ENCODE results near the gene ZNF454. TPM values are rescaled to one million over a fixed set of nuclear protein-coding genes. Genes with fewer than 3 reads are reported as not detected.

The ZNF454 gene
- total RNA-seq, 1 experiment from 2014 or later, result not detected

DNA sequence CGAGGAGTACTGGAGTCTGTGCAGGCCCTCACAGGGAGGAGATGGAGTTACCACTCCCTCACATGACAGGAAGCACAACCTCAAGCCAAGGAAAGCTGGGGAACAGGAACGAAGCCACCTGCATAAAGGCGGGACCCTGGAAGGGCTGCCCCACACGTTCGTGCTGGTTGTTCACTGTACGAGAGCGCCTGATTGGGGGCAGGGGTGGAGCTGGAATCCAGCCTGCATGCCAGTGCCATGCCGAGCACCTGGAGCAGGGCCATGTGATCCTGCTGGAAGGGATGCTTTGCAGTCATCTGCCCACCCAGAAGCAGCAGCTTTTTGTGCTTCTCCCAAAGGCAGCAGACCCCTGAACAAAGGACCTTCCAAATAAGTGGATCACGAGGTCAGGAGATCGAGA, 42.7 kb downstream of the ZNF454 start:
- Mint-ChIP-seq H3K27me3 (ENCODE audit: insufficient read depth, unreplicated experiment) (no peaks in the 10 kb centered on the region), H3K36me3 (ENCODE audit: insufficient read depth, unreplicated experiment) (no peaks in the 10 kb centered on the region), H3K27ac (ENCODE audit: unreplicated experiment) (no peak overlapping the region), H3K4me1 (ENCODE audit: low read depth, unreplicated experiment) (no peaks in the 10 kb centered on the region), H3K4me3 (ENCODE audit: unreplicated experiment) (no peak overlapping the region), H3K9me3 (ENCODE audit: unreplicated experiment) (peaks cover 49% of the 10 kb centered on the region)
- Histone ChIP-seq H3K9me3 (peaks cover 26% of the 10 kb centered on the region; the same call in 1 of the 2 replicates), H3K4me1 (no peaks in the 10 kb centered on the region), H3K27me3 (replicated peaks; ENCODE audit: control insufficient read depth, insufficient read depth, low read length) (no peaks in the 10 kb centered on the region), H3K36me3 (ENCODE audit: control insufficient read depth, insufficient read depth, low read length) (no peaks in the 10 kb centered on the region), H3K4me3 (ENCODE audit: low read depth, low read length) (no peak overlapping the region)
- ChIA-PET CTCF (no interaction called here), POLR2A (no interaction called here)
- BruUV-seq (replicated peaks), result no TSS peak
- TF ChIP-seq, protein P1, sequence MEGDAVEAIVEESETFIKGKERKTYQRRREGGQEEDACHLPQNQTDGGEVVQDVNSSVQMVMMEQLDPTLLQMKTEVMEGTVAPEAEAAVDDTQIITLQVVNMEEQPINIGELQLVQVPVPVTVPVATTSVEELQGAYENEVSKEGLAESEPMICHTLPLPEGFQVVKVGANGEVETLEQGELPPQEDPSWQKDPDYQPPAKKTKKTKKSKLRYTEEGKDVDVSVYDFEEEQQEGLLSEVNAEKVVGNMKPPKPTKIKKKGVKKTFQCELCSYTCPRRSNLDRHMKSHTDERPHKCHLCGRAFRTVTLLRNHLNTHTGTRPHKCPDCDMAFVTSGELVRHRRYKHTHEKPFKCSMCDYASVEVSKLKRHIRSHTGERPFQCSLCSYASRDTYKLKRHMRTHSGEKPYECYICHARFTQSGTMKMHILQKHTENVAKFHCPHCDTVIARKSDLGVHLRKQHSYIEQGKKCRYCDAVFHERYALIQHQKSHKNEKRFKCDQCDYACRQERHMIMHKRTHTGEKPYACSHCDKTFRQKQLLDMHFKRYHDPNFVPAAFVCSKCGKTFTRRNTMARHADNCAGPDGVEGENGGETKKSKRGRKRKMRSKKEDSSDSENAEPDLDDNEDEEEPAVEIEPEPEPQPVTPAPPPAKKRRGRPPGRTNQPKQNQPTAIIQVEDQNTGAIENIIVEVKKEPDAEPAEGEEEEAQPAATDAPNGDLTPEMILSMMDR (IDR thresholded peaks at IDR 0.05; ENCODE audit: insufficient read depth in 1 of 2, low read depth in 1 of 2, low read length in 1 of 2, severe bottlenecking in 1 of 2, unreplicated experiment in 1 of 2), result no peak
- DNase-seq, result no peak
- intact Hi-C loops (cut with micrococcal nuclease; ENCODE audit: unreplicated experiment), result no loop called here

DNA sequence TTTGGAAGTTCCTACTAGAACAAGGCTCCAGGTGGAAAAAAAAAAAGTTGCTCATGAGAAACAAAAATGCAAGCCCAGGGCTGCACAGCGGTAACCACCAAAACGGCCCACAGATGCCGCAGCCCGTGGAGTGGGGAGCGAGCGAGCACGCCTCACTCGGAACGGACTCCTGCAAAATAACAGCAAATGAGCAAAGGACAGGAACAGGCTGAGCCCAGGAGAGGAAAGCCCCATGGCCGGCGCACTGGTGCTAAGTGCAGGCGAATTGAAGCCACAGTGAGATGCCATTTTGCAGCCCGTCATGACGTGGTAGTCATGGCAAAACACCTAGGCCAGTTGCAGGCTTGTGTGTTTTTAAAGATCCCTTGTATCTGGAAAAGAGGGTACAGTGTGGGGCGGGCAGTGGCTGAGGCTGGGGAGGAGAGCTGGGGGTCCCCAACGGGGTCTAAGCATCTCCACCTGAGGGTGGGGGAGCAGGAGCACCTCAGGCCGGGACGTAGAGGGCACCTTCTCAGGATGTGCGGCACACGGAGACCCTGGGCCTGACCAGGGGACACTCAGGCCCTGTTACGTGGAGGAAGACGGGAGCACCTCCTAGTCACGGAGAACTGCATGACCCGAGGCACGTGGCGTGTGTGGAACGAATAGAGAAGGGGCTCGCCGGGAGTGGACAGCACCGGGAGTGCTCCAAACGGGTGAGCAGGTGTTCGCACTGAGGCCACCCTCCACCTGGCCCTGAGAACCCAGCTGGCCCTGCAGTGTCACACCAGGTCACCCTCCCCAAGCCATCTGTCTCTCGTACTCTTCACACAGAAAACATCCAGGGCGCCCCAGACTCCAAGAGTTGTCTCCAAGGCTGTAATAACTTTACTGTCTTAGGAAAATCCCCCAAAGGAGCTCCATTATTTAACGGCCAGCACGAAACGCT, 43.4 kb downstream of the ZNF454 start:
- peaks cover 23% of the 10 kb centered on the region; the same call in 1 of the 2 replicates for H3K9me3 ChIP-seq
- no peak overlapping the region for H3K4me3 ChIP-seq (ENCODE audit: low read depth, low read length)
- CTCF ChIA-PET, result no interaction called here
- POLR2A ChIA-PET, result interaction anchor here (0.6 kb wide), 1 partner anchor 266 kb away, joined by 4 read pairs; no protein-coding TSS in a partner anchor
- no peaks in the 10 kb centered on the region for H3K27me3 Mint-ChIP-seq (ENCODE audit: insufficient read depth, unreplicated experiment)
- TF ChIP-seq, protein P1 (IDR thresholded peaks at IDR 0.05; ENCODE audit: insufficient read depth in 1 of 2, low read depth in 1 of 2, low read length in 1 of 2, severe bottlenecking in 1 of 2, unreplicated experiment in 1 of 2), result no peak
- no peak overlapping the region for H3K4me3 Mint-ChIP-seq (ENCODE audit: unreplicated experiment)
- no peaks in the 10 kb centered on the region for H3K27me3 ChIP-seq (replicated peaks; ENCODE audit: control insufficient read depth, insufficient read depth, low read length)
- no peaks in the 10 kb centered on the region for H3K4me1 Mint-ChIP-seq (ENCODE audit: low read depth, unreplicated experiment)
- no peak overlapping the region for H3K27ac Mint-ChIP-seq (ENCODE audit: unreplicated experiment)
- no peaks in the 10 kb centered on the region for H3K36me3 ChIP-seq (ENCODE audit: control insufficient read depth, insufficient read depth, low read length)
- peaks cover 42% of the 10 kb centered on the region for H3K9me3 Mint-ChIP-seq (ENCODE audit: unreplicated experiment)
- no TSS peak for BruUV-seq (replicated peaks)
- H3K36me3 Mint-ChIP-seq (ENCODE audit: insufficient read depth, unreplicated experiment), result no peaks in the 10 kb centered on the region
- intact Hi-C loops (cut with micrococcal nuclease; ENCODE audit: unreplicated experiment), result no loop called here
- H3K4me1 ChIP-seq, result no peaks in the 10 kb centered on the region
- no peak for DNase-seq

DNA sequence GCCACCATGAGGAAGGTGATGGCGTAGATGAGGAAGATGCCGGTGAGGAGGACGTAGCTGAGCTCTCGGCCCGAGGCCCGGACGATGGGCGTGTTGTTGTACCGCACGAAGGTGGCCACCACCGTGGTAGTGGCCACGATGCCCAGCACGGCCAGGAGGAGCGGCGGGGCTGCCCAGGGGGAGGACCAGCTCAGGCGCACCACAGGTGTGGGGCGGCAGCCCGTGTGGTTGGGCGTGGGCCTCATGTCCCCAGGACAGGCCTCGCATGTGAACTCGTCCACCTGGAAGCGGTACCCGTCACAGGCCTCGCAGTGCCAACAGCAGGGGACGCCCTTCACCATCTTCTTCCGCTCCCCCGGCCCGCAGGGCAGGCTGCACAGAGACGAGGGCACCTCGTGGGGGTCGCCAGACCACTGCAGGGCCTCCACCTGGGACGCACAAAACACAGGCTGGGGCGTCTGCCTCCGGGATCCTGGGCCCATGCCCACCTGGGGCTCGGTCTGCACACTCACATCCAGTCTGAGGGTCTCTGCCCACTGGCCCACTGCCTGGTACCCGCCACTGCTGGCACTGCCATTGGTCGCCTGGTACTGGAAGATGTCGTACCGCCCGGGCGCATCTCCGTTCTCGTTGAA, 45.4 kb downstream of the ZNF454 start:
- H3K4me3 Mint-ChIP-seq (ENCODE audit: unreplicated experiment), result no peak overlapping the region
- no peak overlapping the region for H3K27ac Mint-ChIP-seq (ENCODE audit: unreplicated experiment)
- no peaks in the 10 kb centered on the region for H3K36me3 Mint-ChIP-seq (ENCODE audit: insufficient read depth, unreplicated experiment)
- POLR2A ChIA-PET, result no interaction called here
- peaks cover 31% of the 10 kb centered on the region for H3K9me3 Mint-ChIP-seq (ENCODE audit: unreplicated experiment)
- no peaks in the 10 kb centered on the region for H3K36me3 ChIP-seq (ENCODE audit: control insufficient read depth, insufficient read depth, low read length)
- no peak for DNase-seq
- CTCF ChIA-PET, result no interaction called here
- no TSS peak for BruUV-seq (replicated peaks)
- no peaks in the 10 kb centered on the region for H3K27me3 ChIP-seq (replicated peaks; ENCODE audit: control insufficient read depth, insufficient read depth, low read length)
- peaks cover 23% of the 10 kb centered on the region for H3K9me3 ChIP-seq
- H3K4me3 ChIP-seq (ENCODE audit: low read depth, low read length), result no peak overlapping the region
- H3K27me3 Mint-ChIP-seq (ENCODE audit: insufficient read depth, unreplicated experiment), result no peaks in the 10 kb centered on the region
- TF ChIP-seq, protein P1 (IDR thresholded peaks at IDR 0.05; ENCODE audit: insufficient read depth in 1 of 2, low read depth in 1 of 2, low read length in 1 of 2, severe bottlenecking in 1 of 2, unreplicated experiment in 1 of 2), result no peak
- no peaks in the 10 kb centered on the region for H3K4me1 ChIP-seq
- H3K4me1 Mint-ChIP-seq (ENCODE audit: low read depth, unreplicated experiment), result no peaks in the 10 kb centered on the region
- intact Hi-C loops (cut with micrococcal nuclease; ENCODE audit: unreplicated experiment), result no loop called here

Measured in Caco-2 (cell line).